SIG-M5 (cell line): ENCODE measurements around the gene CNTN2.

Source experiments
- DNase-seq: peaks from one replicate; lab custom pipeline; 2025; lab: John Stamatoyannopoulos, UW

Gene CNTN2

GRCh38 chr1:205042911-205043806 is at the start of gene CNTN2:
CNTN2 (plus strand) TSS chr1:205043212; CDS start chr1:205053186, 9,974 bp downstream.
- DNase-seq, result no peak

- DNase-seq, result no peak
Measured at GRCh38 chr1:204994086-204994862, 48.7 kb upstream of the CNTN2 start.

GRCh38 chr1:204996981-204997380 is 46.0 kb upstream of the CNTN2 start:
- no peak for DNase-seq

- DNase-seq, result no peak
Measured at GRCh38 chr1:204997591-204998355, 45.2 kb upstream of the CNTN2 start.

- no peak for DNase-seq
Measured at GRCh38 chr1:205001162-205001561, 41.9 kb upstream of the CNTN2 start.

- no peak for DNase-seq
Measured at GRCh38 chr1:205002705-205003104, 40.3 kb upstream of the CNTN2 start.

GRCh38 chr1:205003358-205004131 is 39.5 kb upstream of the CNTN2 start:
- no peak for DNase-seq

- DNase-seq, result no peak
Measured at GRCh38 chr1:205004351-205004750, 38.7 kb upstream of the CNTN2 start.

GRCh38 chr1:205008896-205009295 is 34.1 kb upstream of the CNTN2 start:
- no peak for DNase-seq

- DNase-seq, result no peak
Measured at GRCh38 chr1:205009670-205010069, 33.3 kb upstream of the CNTN2 start.

- no peak for DNase-seq
Measured at GRCh38 chr1:205012391-205013140, 30.4 kb upstream of the CNTN2 start.

GRCh38 chr1:205013683-205014367 is 29.2 kb upstream of the CNTN2 start:
- DNase-seq, result no peak

- no peak for DNase-seq
Measured at GRCh38 chr1:205014783-205015182, 28.2 kb upstream of the CNTN2 start.

- DNase-seq, result no peak
Measured at GRCh38 chr1:205015241-205015640, 27.8 kb upstream of the CNTN2 start.

GRCh38 chr1:205016075-205016474 is 26.9 kb upstream of the CNTN2 start:
- no peak for DNase-seq

- DNase-seq, result no peak
Measured at GRCh38 chr1:205016584-205016983, 26.4 kb upstream of the CNTN2 start.

GRCh38 chr1:205017001-205017400 is 26.0 kb upstream of the CNTN2 start:
- DNase-seq, result no peak

- DNase-seq, result no peak
Measured at GRCh38 chr1:205017766-205018165, 25.2 kb upstream of the CNTN2 start.

- DNase-seq, result no peak
Measured at GRCh38 chr1:205018381-205018780, 24.6 kb upstream of the CNTN2 start.

- no peak for DNase-seq
Measured at GRCh38 chr1:205020466-205020865, 22.5 kb upstream of the CNTN2 start.
